HG03280 (cell line): ENCODE measurements around the gene CELSR1.

Experiments used
- ATAC-seq: cut with Tn5 transposase; IDR thresholded peaks from one replicate; pipeline ENCODE4 v1.9.1; 2021; ENCODE audit warnings: mild to moderate bottlenecking, moderate library complexity; ENCODE audit not compliant: unreplicated experiment

The CELSR1 gene

DNA sequence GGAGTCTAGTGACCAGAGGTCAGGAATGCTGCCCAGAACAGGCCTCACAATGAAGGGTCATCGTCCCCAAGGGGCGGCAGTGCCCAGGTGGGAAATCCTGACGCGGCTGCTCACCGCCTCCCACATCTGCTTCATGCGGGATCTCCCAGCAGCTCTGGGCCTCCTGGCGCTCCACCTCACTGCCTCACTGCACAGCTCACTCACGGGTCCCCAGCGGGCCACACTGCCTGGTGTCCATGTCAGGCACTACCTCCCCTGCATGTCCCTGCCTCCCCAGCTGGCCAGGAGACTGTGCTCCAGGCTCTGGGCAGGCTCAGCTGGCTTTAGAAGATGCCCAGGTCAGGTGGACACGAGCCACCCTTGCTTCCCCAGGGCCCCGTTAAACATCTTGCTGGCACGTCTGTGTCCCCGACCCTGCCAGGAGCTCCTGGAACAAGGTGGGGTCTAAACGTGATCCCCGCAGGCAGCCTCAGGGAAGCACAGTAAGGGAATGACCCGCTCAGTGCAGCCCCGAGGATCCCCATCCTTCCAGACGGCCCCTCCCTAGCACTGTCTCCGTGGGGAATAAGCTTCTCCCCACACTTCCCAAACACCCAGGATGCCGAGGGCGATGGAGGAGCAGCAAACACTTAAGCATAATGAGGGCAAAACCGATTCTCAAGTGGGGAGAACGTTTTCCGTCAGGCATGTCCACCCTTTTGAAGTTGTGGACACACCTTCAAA, 108.7 kb downstream of the CELSR1 start:
- no peak for ATAC-seq

DNA sequence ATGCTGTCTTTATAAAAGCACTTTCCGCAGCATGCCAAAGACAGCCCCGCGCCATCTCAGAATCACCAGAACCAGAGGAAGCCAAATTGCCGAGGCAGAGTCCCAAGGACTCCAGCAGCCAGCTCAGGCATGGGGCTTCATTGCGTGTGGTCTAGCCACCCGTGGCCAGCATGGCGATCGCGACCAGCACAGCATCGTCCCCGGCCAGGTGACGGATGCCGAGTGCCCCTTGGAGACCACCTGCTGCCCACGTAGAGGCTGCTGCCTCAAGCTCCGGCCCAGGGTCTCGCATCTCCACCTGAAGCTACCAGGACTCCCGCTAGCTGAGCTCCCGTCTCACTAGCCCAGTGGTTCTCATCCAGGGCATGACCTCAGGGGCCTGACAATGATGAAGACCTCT, 109.2 kb downstream of the CELSR1 start:
- ATAC-seq = no peak

DNA sequence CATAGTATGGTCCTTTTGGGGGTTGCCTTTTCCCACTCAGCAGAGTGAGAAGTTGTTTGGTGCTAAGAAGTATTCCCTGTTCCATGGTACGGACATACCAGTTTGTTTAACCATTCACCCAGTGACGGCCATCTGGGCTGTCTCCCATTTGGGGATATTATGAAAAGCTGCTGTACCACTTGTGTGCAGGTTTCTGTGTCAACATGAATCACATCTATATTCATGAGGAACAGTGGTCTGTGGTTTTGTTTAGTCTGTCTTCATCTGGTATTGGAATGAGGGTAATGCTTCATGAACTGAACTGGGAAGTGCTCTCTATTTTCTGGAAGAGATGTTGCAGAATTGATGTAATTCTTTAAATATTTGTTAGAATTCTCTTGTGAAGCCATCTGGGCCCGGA, 112.4 kb downstream of the CELSR1 start:
- ATAC-seq = no peak

DNA sequence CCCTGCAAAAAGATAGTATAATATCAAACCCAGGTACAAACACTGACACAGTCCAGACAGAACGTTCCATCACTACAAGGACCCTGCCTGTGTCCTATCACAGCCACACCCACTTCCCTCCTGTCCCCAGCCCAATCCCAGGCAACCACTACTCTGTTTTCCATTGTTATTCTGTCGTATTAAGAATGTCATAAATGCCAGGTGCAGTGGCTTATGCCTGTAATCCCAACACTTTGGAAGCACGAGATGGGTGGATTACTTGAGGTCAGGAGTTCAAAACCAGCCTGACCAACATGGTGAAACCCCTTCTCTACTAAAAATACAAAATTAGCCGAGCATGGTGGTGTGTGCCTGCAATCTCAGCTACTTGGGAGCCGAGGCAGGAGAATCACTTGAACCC, 112.9 kb downstream of the CELSR1 start:
- no peak for ATAC-seq

DNA sequence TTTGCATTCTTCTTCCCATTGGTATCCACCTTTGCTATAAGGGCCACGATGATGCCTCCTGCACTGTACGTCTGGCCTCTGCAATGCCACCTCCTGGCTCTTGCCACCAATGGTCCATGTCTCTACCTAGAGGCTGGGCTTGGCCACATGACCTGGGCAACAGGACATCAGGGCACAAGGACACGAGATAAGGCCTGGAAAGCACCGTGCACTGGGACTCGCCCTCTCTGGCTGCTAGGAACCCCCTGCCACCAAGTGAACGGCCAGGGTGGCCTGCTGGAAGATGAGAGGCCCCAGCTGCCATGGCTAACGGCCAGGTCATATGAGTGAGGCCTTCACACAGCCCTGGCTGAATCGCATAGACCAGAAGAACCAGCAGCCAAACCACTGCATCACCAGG, 114.5 kb downstream of the CELSR1 start:
- ATAC-seq = no peak

DNA sequence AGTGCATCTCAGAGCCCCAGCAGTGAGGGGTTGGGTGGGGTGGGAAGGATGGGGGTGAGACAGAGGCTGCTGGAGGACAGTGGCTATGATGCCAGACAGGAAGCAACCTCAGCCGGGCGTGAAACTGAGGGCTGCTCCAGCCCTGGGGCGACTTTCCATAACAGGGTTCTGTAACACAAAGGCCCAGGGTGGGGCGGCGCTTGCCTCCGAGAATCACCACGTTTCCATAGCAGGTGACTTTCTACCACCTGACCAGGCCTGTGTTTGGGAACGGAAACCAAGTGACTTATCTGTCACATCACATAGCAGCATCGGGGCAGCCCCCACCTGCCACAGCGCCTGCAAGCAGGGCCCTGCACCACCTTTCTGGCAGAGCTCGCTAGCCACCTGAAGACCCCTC, 116.2 kb downstream of the CELSR1 start:
- ATAC-seq = no peak

DNA sequence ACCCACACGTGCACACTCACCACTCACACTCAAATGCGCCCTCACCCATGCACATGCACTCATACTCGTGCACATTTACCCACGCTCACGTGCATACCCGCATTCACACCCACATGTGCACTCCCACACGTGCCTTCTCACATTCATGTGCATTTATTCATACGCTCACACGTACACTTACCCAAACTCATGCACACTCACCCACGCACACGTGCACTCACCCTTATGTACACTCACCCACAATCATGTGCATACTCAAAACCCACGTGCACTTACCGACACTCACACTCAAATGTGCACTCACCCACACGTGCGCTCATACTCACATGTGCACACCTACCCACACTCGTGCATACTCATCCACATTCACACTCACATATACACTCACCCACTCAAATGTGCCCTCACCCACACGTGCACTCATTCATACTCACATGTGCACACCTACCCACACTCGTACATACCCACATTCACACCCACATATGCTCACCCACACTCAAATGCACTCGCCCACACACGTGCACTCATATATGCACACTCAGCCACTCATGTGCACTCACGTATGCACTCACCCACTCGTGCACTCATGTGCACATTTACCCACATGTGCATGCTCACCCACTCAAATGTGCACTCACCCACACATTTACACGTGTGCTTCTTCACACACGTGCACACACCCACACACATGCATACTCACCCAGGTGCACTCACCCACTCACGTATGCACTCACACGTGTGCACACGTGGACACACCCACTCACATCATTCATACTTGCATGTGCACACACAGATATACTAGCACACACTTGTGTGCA, 117.5 kb downstream of the CELSR1 start:
- no peak for ATAC-seq

DNA sequence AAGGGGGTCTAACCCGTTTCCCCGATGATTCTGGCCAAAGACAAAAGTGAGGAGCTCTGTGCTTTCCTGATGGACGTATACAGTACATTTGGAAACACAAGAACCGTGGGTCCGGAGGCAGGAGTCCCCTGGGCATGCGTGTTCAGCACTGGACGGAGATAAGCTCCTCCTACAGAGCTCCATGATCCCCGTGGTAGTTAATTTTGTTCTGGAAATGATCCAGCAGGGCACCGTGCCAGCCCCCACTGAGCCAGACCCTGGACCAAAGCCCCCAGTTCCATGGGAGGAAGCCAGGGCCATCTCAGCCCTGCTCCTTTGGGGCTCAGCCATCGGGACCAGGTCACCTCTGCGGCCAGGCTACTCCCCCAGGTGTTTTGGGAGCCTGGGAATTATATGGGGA, 118.6 kb downstream of the CELSR1 start:
- no peak for ATAC-seq

DNA sequence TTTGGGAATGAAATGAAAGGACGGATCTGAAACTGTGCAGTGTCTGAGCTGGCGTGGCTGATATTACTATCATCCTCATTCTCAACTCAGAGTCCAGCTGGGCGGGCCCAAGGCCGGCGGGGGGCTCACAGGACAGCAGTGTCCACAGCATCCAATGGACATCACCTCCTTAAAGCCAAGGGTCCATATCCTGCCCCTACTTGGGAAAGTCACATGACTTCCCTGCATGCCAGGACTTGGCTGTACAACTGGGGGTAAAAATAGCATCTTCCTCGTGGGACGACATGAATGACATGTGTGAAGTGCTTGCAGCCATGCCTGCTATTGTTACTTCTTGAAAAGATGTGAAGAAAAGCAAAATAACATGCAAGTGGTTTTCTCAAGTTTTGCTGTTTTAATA, 119.7 kb downstream of the CELSR1 start:
- no peak for ATAC-seq

DNA sequence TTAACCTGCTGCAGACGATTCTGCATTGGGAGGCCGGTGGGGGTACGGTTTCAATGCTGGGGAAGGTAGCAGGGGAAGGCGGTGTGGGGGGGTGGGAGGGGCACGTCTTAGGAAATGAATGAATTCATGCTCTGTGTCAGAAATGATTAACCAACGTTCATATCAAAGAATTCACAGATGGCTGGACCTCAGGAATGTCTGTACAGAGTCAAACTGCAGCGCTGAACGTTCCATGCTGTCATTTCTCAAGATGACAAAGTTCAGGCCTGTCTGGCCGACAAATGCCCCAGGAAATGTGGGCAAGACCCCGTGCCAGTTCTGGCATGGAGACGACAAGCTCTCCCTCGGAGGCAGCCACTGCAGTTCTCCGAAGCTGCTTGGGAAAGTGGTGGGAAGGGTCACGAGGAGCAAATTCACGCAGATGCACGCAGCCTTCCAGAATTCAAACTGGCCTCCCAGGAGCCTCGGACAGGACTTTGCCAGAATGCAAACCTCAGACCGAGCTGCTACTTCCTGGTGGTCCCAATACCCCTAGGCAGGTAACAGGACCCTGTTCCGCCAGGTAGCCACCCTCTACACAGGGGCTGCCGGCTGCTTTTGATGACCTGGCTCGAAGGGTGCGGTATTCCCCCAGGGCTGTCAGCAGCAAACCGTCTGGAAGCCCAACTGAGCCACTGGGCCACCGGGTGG, 120.4 kb downstream of the CELSR1 start:
- no peak for ATAC-seq

DNA sequence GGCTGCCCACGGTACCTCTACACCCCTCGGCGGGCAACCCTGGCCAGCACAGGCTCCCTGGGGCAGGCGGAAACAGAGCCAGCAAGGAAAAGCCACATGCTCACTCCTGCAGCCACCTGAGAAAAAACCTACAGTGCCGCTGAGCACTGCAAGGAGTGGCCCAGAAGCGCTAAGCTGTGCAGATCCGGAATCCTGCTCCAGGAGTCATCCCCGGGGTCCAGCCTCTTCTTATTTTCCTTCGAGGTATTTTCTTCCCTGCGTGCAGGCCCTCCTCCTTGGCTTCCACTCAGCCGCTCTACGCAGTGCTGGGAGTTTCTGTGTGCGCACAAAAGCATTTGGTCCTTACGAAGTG, 120.9 kb downstream of the CELSR1 start:
- no peak for ATAC-seq

DNA sequence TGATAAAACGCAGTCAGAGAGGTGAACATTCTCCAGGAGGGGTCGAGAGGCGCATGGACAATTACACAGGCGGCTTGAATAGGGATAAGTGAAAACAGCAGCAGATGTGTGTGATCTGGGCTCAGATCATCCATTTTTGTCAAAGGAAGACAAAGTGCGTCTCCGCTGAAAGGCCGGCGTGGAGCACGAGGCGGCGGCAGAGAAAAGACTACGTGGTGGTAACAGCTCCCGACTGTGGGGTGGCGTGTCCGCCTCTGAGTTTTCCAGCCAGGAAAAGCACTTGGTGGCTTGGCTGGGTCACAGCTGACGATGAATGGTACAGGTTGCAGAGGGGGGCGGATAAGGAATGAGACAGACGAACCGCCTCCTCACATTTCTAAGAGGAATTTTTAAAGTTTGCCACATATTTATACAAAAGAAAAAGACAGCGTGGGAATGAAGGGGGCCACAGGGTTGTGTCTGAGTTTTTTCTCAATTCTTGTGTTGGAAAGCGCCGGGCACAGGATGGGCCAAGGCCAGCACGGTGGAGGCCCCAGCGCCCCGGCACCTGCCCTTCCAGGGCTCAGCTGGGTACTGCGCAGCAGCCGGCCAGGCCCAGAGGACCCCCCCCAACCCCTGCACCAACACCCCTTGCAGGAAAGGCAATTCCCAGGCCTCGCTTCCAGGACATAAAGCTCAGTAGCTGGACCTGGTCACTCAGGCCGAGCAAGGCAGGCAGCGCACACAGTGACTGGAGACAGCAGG, 121.5 kb downstream of the CELSR1 start:
- no peak for ATAC-seq

DNA sequence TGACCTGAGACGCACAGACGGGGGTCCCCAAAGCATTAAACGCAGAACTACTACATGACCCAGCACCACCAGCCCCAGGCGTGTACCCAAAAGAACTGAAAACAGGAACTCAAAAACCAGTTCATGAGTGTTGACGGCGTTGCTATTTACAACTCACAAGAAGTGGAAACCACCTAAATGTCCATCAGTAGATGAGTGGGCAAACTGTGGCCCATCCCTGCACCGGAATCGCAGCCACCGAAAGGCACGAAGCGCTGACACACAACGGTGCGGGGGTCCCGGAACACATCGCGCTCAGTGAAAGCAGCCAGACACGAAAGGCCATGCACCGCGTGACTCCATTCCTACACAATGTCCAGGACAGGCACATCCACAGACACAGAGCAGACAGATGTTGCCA, 122.7 kb downstream of the CELSR1 start:
- no peak for ATAC-seq

DNA sequence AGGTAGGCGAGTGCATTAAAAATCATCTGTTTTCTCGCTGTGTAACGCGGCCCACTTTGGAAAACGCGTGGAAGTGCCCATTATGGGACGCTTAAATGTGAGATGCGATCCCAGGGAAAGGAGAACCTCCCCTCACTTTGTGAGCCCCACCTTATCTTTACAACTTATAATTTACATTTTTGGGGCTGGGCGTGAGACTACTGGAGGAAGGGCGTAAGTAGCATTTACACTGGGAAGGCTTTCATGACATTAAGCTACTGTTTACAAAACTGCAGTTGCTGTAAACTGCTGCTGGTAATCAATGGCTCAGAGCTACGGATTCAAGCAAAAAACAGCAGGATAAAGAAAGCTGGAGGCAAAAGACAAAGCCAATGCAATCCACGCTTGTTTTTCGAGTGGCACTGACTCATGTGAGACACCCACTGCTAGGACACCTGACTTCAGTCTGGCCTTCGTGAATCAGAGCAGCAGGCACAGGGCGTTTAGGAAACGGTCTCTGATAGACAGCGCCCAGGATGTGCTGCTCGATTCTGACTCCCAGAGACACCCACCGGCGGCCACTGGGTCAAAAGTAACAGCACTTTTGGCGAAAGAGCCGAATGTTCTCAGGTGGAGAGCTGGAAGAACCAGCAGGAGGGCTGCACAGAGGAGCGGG, 123.6 kb downstream of the CELSR1 start:
- ATAC-seq = no peak

DNA sequence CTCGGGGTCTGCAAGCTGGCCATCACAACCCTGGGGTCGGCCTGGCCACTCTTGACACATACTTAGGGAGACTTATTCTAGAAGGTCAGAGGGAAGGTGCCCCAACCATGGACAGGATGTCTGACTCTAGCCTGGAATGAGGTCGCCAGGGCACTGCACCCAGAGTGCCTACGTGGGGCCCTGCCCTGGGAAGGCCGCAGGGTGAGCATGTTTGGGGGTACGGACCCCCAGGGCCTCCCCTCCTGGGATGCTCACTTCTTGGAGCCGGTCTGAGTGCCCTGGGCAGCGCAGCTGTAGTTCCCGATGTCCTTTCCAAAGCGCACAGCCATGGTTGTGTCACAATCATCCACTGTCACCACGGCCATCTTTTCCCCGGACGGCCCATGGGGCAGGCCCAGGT, 126.1 kb downstream of the CELSR1 start:
- no peak for ATAC-seq

DNA sequence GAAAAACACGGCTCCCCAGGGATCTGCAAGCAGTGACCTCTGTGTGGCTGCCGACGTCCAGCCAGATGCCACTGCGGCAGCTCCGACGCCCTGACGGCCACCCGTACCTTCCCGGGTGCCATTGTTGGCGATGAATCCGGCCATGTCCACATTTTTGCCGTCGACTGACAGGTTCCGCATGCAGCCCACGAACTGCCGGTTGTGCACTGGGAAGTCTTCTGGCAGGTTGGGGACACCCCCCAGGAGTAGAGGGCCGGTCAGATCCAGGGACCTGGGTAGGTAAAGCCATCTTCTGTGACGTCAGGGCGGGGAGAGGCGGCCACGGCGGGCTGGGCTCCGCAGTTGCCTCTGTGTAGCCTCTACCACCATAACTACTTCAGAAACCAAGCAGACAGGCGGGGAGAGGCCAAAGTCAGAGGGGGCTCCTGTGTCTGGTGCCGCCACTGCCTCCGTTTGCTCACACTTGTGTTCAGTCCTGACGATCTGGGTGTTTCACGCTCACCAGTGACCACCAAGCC, 127.1 kb downstream of the CELSR1 start:
- no peak for ATAC-seq

DNA sequence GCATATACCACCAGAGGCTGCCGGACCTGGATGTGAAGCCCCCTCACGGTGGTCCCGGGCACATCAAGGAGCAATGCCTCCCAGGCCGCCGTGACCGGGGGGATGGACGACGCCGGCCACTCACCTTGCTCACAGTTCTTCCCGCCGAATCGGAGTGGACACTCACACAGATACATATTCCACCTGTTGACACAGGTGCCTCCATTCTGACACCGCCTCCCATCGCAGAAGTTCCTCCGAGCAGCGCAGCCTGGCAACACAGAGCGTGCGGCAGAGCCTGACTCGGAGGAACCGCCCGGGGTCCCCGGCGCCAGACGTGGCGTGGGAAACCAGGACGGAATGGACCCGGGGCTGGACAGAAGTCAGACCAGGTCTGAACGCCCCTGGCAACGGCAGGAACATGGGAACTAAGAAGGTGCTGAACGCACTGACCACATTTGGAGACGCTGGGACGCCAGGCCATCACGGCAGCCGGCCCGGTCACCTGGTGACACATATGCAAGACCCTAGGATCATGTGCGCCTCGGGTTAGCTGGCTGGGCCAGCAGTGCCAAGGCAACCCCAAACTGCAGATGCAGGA, 127.7 kb downstream of the CELSR1 start:
- no peak for ATAC-seq

DNA sequence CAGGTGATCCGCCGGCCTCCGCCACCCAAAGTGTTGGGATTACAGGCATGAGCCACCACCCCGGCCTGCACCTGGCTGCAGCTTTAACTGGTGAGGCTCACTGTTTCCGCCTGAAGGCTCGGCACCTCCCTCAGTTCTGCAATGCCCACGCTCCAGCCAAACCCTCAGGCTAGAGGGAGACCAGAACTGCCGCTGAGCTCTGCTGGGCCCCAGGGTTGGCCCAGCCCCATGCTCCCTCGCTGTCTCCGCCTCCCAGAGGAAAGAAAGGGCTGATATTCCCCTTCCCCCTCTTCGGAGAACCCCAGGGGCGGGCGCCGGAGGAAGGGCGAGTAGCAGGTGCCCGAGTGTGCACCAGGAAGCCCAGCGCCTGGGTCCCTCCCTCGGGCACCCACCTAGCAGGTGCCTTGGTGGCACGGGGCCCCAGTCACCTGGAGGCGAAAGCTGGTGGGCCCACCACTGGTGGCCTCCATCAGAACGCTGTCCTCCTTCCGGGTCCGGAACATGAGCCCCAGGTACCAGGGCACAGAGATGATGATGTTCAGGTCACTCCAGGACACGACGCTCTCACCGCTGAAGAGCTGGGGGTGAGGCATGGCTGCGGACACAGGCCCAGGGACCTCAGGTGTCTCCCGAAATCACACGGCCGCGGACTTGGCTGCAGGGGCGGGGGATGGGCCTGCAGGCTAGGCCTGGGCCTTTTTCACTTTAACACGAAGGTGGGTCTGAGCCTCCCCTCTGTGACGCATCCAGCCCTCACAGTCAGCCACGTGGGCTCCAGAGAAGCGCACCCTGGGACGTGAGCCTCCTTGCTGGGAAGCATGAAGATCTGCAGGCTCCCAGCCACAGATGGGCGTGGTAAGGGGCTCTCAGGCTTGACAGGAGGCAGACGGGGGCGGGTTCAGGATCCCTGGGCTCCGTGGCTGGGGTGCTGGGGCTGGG, 128.6 kb downstream of the CELSR1 start:
- ATAC-seq = no peak

DNA sequence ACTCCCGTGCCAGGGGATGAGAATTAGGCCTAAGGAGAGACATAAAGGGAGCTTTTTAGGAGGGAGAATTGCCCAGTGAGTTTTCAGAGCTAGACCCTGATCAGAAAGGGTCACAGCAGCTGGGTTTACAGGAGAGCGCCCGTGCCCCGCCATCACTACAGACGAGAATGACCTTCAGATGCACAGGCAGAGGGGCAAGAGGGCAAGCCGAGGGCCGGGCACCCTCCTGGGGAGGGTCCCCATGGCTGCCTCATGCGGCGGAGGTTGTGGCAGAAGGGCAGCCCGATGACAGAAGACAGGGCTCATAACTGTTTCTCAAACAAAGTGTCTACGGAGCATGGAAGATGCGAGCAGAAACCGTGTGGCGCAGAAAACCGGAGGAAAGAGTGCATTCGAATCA, 129.7 kb downstream of the CELSR1 start:
- no peak for ATAC-seq
